Stomach (tissue), 9 donors: Measurements from ENCODE around the gene RAPGEFL1. TPM values are rescaled to one million over a fixed set of nuclear protein-coding genes. Genes with fewer than 3 reads are reported as not detected.

Experiments
- DNase-seq, 2 donors: peaks; one replicate each; pipeline versions ENCODE4 v3.0.0 to v3.0.0-alpha.2; 2013 to 2019
- H3K27ac ChIP-seq, 5 donors: fragments of 200-600 bp in 4 of 5; sonication (generic) in 4 of 5; one replicate each; pipeline ENCODE4 v1.5.1; 2013 to 2019; ENCODE audit warnings: mild to moderate bottlenecking in 1 of 5, moderate library complexity in 1 of 5
- H3K27me3 ChIP-seq, 3 donors: fragments of 200-600 bp; sonication (generic); one replicate each; pipeline ENCODE4 v1.5.1; 2017 to 2019; ENCODE audit warnings: mixed run types in 1 of 3
- H3K36me3 ChIP-seq, 4 donors: fragments of 200-600 bp; sonication (generic); 1 replicate in 3 of 4; 2 replicates in 1 of 4; pipeline ENCODE4 v1.5.1; 2016 to 2019
- H3K4me1 ChIP-seq, 4 donors: fragments of 200-600 bp; sonication (generic); one replicate each; pipeline ENCODE4 v1.5.1; 2016 to 2019
- H3K4me3 ChIP-seq, 4 donors: fragments of 200-600 bp; sonication (generic) in 3 of 4; one replicate each; pipeline ENCODE4 v1.5.1; 2016 to 2019; ENCODE audit warnings: mild to moderate bottlenecking in 1 of 4
- H3K9me3 ChIP-seq, 4 donors: fragments of 200-600 bp; sonication (generic); one replicate each; pipeline ENCODE4 v1.5.1; 2016 to 2019
- CTCF ChIP-seq, 7 experiments: fragments of 450-650 bp in 4 of 7; fragments of 200-600 bp in 3 of 7; sonication (generic) in 3 of 7; IDR thresholded peaks; one replicate each; pipeline ENCODE4 v1.5.1; 2016 to 2019; ENCODE audit warnings: antibody characterized with exemption in 7 of 7, control low read depth in 2 of 7, mild to moderate bottlenecking in 1 of 7
- EP300 ChIP-seq: sonication (generic); formaldehyde crosslinking; IDR thresholded peaks from one replicate; pipeline ENCODE4 v1.6.1; 2017; ENCODE audit warnings: antibody characterized with exemption
- POLR2A ChIP-seq, 4 donors: fragments of 450-650 bp; IDR thresholded peaks; one replicate each; pipeline ENCODE4 v1.6.1; 2016; ENCODE audit warnings: antibody characterized with exemption in 4 of 4, control low read depth in 2 of 4, mild to moderate bottlenecking in 1 of 4, moderate library complexity in 1 of 4
- POLR2AphosphoS5 ChIP-seq, 3 donors: sonication (generic); formaldehyde crosslinking; IDR thresholded peaks; one replicate each; pipeline ENCODE4 v1.6.1; 2016; ENCODE audit warnings: antibody characterized with exemption in 3 of 3
- WGBS, 5 donors: extraction: QIAGEN DNeasy Blood & Tissue Kit in 3 of 5; methylation state at CpG; one replicate each; pipeline versions ENCODE4 v1.1.5 to v1.1.7; 2013 to 2018; 5-methylcytosine and 5-hydroxymethylcytosine counted together
- intact Hi-C: fragments of 100-400 bp; cut with DNase I; formaldehyde crosslinking; loops from one replicate; pipeline ENCODE4 v1.15.1; 2023; ENCODE audit warnings: low total_unique reads
- polyA plus RNA-seq, 3 donors: library from polyadenylated mRNA; stranded (reverse); fragments of 200-250 nt; gene quantifications; one replicate each; pipeline ENCODE4 v1.2.3, GENCODE V29; 2013
- total RNA-seq, 5 donors: library from RNA; depleted of rRNA; stranded (reverse); fragments of >200 nt; gene quantifications; one replicate each; pipeline versions ENCODE4 v1.1.0 to v1.2.3, GENCODE V29; 2014 to 2016
- donor health status: healthy with polysubstance abuse.
- donor health status: Bipolar disorder and iron deficiency.
- donor health status: healthy.

RAPGEFL1 gene
- total and polyA plus RNA-seq, 8 donors: 5.2 to 294 (median 24.6) TPM

- Histone ChIP-seq H3K36me3 (peaks cover 28 to 75% (median 72%) of the 10 kb centered on the region in 4 donors), H3K9me3 (no peaks in the 10 kb centered on the region), H3K27ac (peak overlapping the region in 4 of 5 donors; percentile 2 to 44 (median 34)), H3K27me3 (no peaks in the 10 kb centered on the region), H3K4me3 (no peak overlapping the region), H3K4me1 (peaks cover 0 to 39% (median 19%) of the 10 kb centered on the region in 4 donors)
- intact Hi-C loops: loop anchor here (10.0 kb wide), 1 partner anchor 123 kb away; no protein-coding TSS in a partner anchor
- TF ChIP-seq POLR2A (IDR thresholded peaks at IDR 0.05) (no peak), CTCF (IDR thresholded peaks at IDR 0.05) (no peak), EP300 (no peak)
- no peak for DNase-seq
- WGBS, 5 donors: 67 to 85% (median 80%) methylated on average over 2 of the region's 2 CpGs
Measured at GRCh38 chr17:40157973-40158372, 19.3 kb upstream of the RAPGEFL1 start.

GRCh38 chr17:40158438-40159013 is 18.7 kb upstream of the RAPGEFL1 start:
- H3K9me3 ChIP-seq: no peaks in the 10 kb centered on the region
- H3K4me1 ChIP-seq: peaks cover 0 to 35% (median 17%) of the 10 kb centered on the region in 4 donors
- no peak for TF ChIP-seq CTCF (IDR thresholded peaks at IDR 0.05)
- no peak for TF ChIP-seq POLR2A (IDR thresholded peaks at IDR 0.05)
- TF ChIP-seq EP300: no peak
- no peak for TF ChIP-seq POLR2AphosphoS5 (IDR thresholded peaks at IDR 0.05)
- 76 to 84% (median 78%) methylated on average over 3 of the region's 3 CpGs for WGBS, 5 donors
- no peaks in the 10 kb centered on the region for H3K27me3 ChIP-seq
- H3K27ac ChIP-seq: peak overlapping the region in 4 of 5 donors; percentile 2 to 44 (median 34)
- DNase-seq: no peak
- no peak overlapping the region for H3K4me3 ChIP-seq
- H3K36me3 ChIP-seq: peaks cover 33 to 75% (median 72%) of the 10 kb centered on the region in 4 donors
- intact Hi-C loops: loop anchor here (10.0 kb wide), 1 partner anchor 124 kb away; no protein-coding TSS in a partner anchor

- intact Hi-C loops: loop anchor here (10.0 kb wide), 1 partner anchor 125 kb away; no protein-coding TSS in a partner anchor
- H3K36me3 ChIP-seq: peaks cover 40 to 76% (median 72%) of the 10 kb centered on the region in 4 donors
- no peaks in the 10 kb centered on the region for H3K27me3 ChIP-seq
- no peaks in the 10 kb centered on the region for H3K9me3 ChIP-seq
- DNase-seq: no peak
- H3K4me3 ChIP-seq: no peak overlapping the region
- H3K4me1 ChIP-seq: peaks cover 0 to 32% (median 15%) of the 10 kb centered on the region in 4 donors
- H3K27ac ChIP-seq: no peak overlapping the region
- WGBS, 5 donors: 85 to 91% (median 86%) methylated on average over 6 of the region's 6 CpGs
- TF ChIP-seq CTCF (IDR thresholded peaks at IDR 0.05) (no peak), POLR2AphosphoS5 (IDR thresholded peaks at IDR 0.05) (no peak), POLR2A (IDR thresholded peaks at IDR 0.05) (no peak), EP300 (no peak)
Measured at GRCh38 chr17:40159456-40159855, 17.8 kb upstream of the RAPGEFL1 start.

GRCh38 chr17:40167685-40168261 is 9.5 kb upstream of the RAPGEFL1 start:
- H3K9me3 ChIP-seq: no peaks in the 10 kb centered on the region
- intact Hi-C loops: loop anchor here (5.0 to 10.0 kb wide), 2 partner anchors 35 to 153 kb away; partner anchors contain the start of gene CSF3
- no peaks in the 10 kb centered on the region for H3K27me3 ChIP-seq
- peaks cover 62 to 100% (median 99%) of the 10 kb centered on the region in 4 donors for H3K36me3 ChIP-seq
- no peak for DNase-seq
- H3K27ac ChIP-seq: peak overlapping the region in 4 of 5 donors; percentile 32 to 56 (median 46)
- TF ChIP-seq CTCF (IDR thresholded peaks at IDR 0.05) (no peak), EP300 (no peak), POLR2A (IDR thresholded peaks at IDR 0.05) (no peak), POLR2AphosphoS5 (IDR thresholded peaks at IDR 0.05) (no peak)
- no peak overlapping the region for H3K4me3 ChIP-seq
- peaks cover 0 to 20% (median 6%) of the 10 kb centered on the region in 4 donors for H3K4me1 ChIP-seq
- 78 to 93% (median 84%) methylated on average over 3 of the region's 3 CpGs for WGBS, 5 donors
